HepG2 (cell line): ENCODE measurements around the gene SHISA6. TPM values are rescaled to one million over a fixed set of nuclear protein-coding genes. Genes with fewer than 3 reads are reported as not detected.

ENCODE experiments used
- ATAC-seq: fragments of 200-7000 bp; cut with Tn5 transposase; 3 replicates; pipeline ENCODE4 v1.9.1; 2020; ENCODE audit warnings: mild to moderate bottlenecking, moderate library complexity
- BruUV-seq: library from RNA; stranded (reverse); fragments of 400-500 nt; replicated peaks from 2 replicates; lab custom pipeline; 2021; lab: Mats Ljungman, UMichigan
- CTCF ChIA-PET: fragments of 300-600 bp; formaldehyde crosslinking; extraction: SDS; loops from one replicate; lab custom pipeline; 2021; ENCODE audit warnings: low total read pairs, inconsistent platforms, low intra/inter-chr PET ratio; lab: Yijun Ruan, JAX
- POLR2A ChIA-PET: fragments of 350-600 bp; sonication (Branson Sonifier 250); formaldehyde crosslinking; loops from one replicate; lab custom pipeline; 2020; ENCODE audit warnings: antibody characterized with exemption, inconsistent platforms; lab: Yijun Ruan, JAX
- DNase-seq: peaks from one replicate; pipeline ENCODE4 v3.0.0-alpha.2; 2015; ENCODE audit warnings: low spot score
- FAIRE-seq: peaks from 3 replicates; lab custom pipeline; 2011; peaks lifted over from hg19 to GRCh38; lab: Jason Lieb, UNC
- H2AFZ ChIP-seq: one replicate; pipeline ENCODE4 v1.6.1; 2011; ENCODE audit warnings: low read length, inconsistent platforms
- H3K27ac ChIP-seq: fragments of 300-600 bp; 3 replicates; pipeline ENCODE4 v1.8.0; 2011; ENCODE audit warnings: mixed run types, mild to moderate bottlenecking, mixed read lengths, low read length, inconsistent platforms; ENCODE audit not compliant: insufficient read depth; ENCODE audit errors: extremely low read length
- H3K27me3 ChIP-seq, 2 experiments: fragments of 200-600 bp in 1 of 2; 2 replicates in 1 of 2; 3 replicates in 1 of 2; pipeline versions ENCODE4 v1.6.0 to v1.8.0; 2011; ENCODE audit warnings: low read length in 2 of 2, mild to moderate bottlenecking in 2 of 2, moderate library complexity in 2 of 2, inconsistent platforms in 1 of 2; ENCODE audit not compliant: insufficient read depth in 2 of 2, control insufficient read depth in 1 of 2
- H3K36me3 ChIP-seq, 2 experiments: fragments of 200-600 bp in 1 of 2; replicated peaks in 1 of 2; 2 replicates in 1 of 2; 3 replicates in 1 of 2; pipeline versions ENCODE4 v1.5.1 to v1.8.0; 2011; ENCODE audit warnings: low read length in 2 of 2, inconsistent platforms in 1 of 2; ENCODE audit not compliant: insufficient read depth in 2 of 2, control insufficient read depth in 1 of 2
- H3K4me1 ChIP-seq: 2 replicates; pipeline ENCODE4 v1.5.1; 2012; ENCODE audit warnings: low read length, inconsistent platforms; ENCODE audit not compliant: insufficient read depth
- H3K4me2 ChIP-seq: 2 replicates; pipeline ENCODE4 v1.6.0; 2011; ENCODE audit warnings: low read depth, low read length, inconsistent platforms
- H3K4me3 ChIP-seq, 3 experiments: fragments of 200-600 bp in 1 of 3; sonication (generic), shearing (Covaris generic) in 1 of 3; replicated peaks in 1 of 3; 2 replicates each; pipeline ENCODE4 v1.5.1; 2011 to 2016; ENCODE audit warnings: low read length in 3 of 3, inconsistent platforms in 2 of 3, low read depth in 2 of 3, mild to moderate bottlenecking in 2 of 3, control low read depth in 1 of 3, mixed read lengths in 1 of 3; ENCODE audit not compliant: insufficient read depth in 1 of 3
- H3K79me2 ChIP-seq: one replicate; pipeline ENCODE4 v1.6.1; 2011; ENCODE audit warnings: low read length, inconsistent platforms; ENCODE audit not compliant: insufficient read depth
- H3K9ac ChIP-seq: 2 replicates; pipeline ENCODE4 v1.6.0; 2011; ENCODE audit warnings: mild to moderate bottlenecking, low read depth, low read length, inconsistent platforms; ENCODE audit not compliant: insufficient read depth
- H3K9me3 ChIP-seq: 2 replicates; pipeline ENCODE4 v1.5.1; 2012; ENCODE audit warnings: mild to moderate bottlenecking, low read length
- H4K20me1 ChIP-seq: 2 replicates; pipeline ENCODE4 v1.6.0; 2011; ENCODE audit warnings: inconsistent platforms, mild to moderate bottlenecking, low read length, moderate library complexity; ENCODE audit not compliant: insufficient read depth
- CEBPG ChIP-seq: IDR thresholded peaks from 2 replicates; pipeline ENCODE4 v1.6.1; 2016
- CREB3 ChIP-seq: sonication (generic); formaldehyde crosslinking; IDR thresholded peaks from 2 replicates; pipeline ENCODE4 v1.5.0; 2020; ENCODE audit warnings: missing genetic modification reagents
- HNRNPH1 ChIP-seq: fragments of 200-400 bp; formaldehyde crosslinking; optimal IDR thresholded peaks from 2 replicates; pipeline ENCODE3; 2017; ENCODE audit warnings: mild to moderate bottlenecking, low read depth, low read length
- KIAA2018 ChIP-seq: sonication (generic); formaldehyde crosslinking; IDR thresholded peaks from 2 replicates; pipeline ENCODE4 v1.5.0; 2020; ENCODE audit warnings: mild to moderate bottlenecking, missing genetic modification reagents, borderline replicate concordance
- KLF9 ChIP-seq: IDR thresholded peaks from 2 replicates; pipeline ENCODE4 v1.6.1; 2016; ENCODE audit warnings: low read depth
- MAFF ChIP-seq: IDR thresholded peaks from 2 replicates; pipeline ENCODE4 v1.6.1; 2011; ENCODE audit warnings: low read depth, low read length, improper control_type of control experiment
- NCOA1 ChIP-seq: sonication (generic); formaldehyde crosslinking; IDR thresholded peaks from 2 replicates; pipeline ENCODE4 v1.9.0; 2021; ENCODE audit warnings: missing genetic modification reagents
- PLSCR1 ChIP-seq: sonication (generic); formaldehyde crosslinking; IDR thresholded peaks from 2 replicates; pipeline ENCODE4 v1.5.0; 2020; ENCODE audit warnings: missing genetic modification reagents, mild to moderate bottlenecking, borderline replicate concordance
- PRMT3 ChIP-seq: sonication (generic); formaldehyde crosslinking; IDR thresholded peaks from 2 replicates; pipeline ENCODE4 v1.8.1; 2022; ENCODE audit warnings: low read depth, mild to moderate bottlenecking, moderate library complexity, missing genetic modification reagents, borderline replicate concordance
- RARA ChIP-seq: IDR thresholded peaks from 2 replicates; pipeline ENCODE4 v1.6.1; 2016; ENCODE audit warnings: missing genetic modification reagents, missing compliant biosample characterization
- REPIN1 ChIP-seq: sonication (generic); formaldehyde crosslinking; IDR thresholded peaks from 2 replicates; pipeline ENCODE4 v1.8.0; 2022; ENCODE audit warnings: missing genetic modification reagents, low read depth, mild to moderate bottlenecking, borderline replicate concordance
- RFX1 ChIP-seq: fragments of 450-650 bp; IDR thresholded peaks from 2 replicates; pipeline ENCODE4 v1.6.1; 2017
- RFXANK ChIP-seq: IDR thresholded peaks from 2 replicates; pipeline ENCODE4 v1.6.1; 2016
- SP1 ChIP-seq, 2 experiments: fragments of 450-650 bp in 1 of 2; sonication (generic) in 1 of 2; formaldehyde crosslinking in 1 of 2; IDR thresholded peaks; 2 replicates each; pipeline versions ENCODE4 v1.4.0 to v1.6.1; 2016 to 2020; ENCODE audit warnings: missing genetic modification reagents in 1 of 2
- TBL1XR1 ChIP-seq: fragments of 150-350 bp; IDR thresholded peaks from 2 replicates; pipeline ENCODE4 v1.6.1; 2014; ENCODE audit warnings: borderline replicate concordance, low read length; ENCODE audit not compliant: partially characterized antibody
- ZNF567 ChIP-seq: sonication (generic); formaldehyde crosslinking; IDR thresholded peaks from 2 replicates; pipeline ENCODE4 v1.8.1; 2023; ENCODE audit warnings: mild to moderate bottlenecking, missing genetic modification reagents, borderline replicate concordance
- WGBS: methylation state at CpG from one replicate; pipeline ENCODE4 v1.1.6; 2017; ENCODE audit warnings: low lambda C conversion rate; 5-methylcytosine and 5-hydroxymethylcytosine counted together
- in situ Hi-C: cut with HindIII; loops from 2 replicates; pipeline ENCODE4 v1.10.0; 2017; ENCODE audit warnings: low pct_unique_long_range_greater_than_20kb; ENCODE audit not compliant: extremely low pct_ligation_motif_present
- intact Hi-C: fragments of 100-400 bp; cut with micrococcal nuclease; formaldehyde crosslinking; loops from one replicate; pipeline ENCODE4 v1.10.0; 2022; ENCODE audit not compliant: unreplicated experiment
- polyA plus RNA-seq, 8 experiments: library from polyadenylated mRNA; depleted of rRNA in 3 of 8; stranded (reverse) in 7 of 8; unstranded in 1 of 8; fragments of >200 nt; fragmentation: Illumina TruSeq in 4 of 8; extraction: Trizol in 4 of 8; gene quantifications; 2 replicates each; pipeline versions ENCODE4 v1.2.1 to v1.2.3, GENCODE V29; 2011 to 2016; ENCODE audit warnings: low read depth in 4 of 8, missing spikeins in 1 of 8, mixed read lengths in 1 of 8; ENCODE audit not compliant: insufficient read depth in 1 of 8
- total RNA-seq, 5 experiments: library from RNA; depleted of rRNA; stranded (reverse); fragments of >200 nt; fragmentation: Illumina TruSeq; extraction: Trizol; gene quantifications; 2 replicates each; pipeline ENCODE4 v1.2.3, GENCODE V29; 2016; ENCODE audit warnings: low read depth in 1 of 5

The SHISA6 gene
- total and polyA plus RNA-seq, 2 of the 13 experiments (the other 11 are each of a cell fraction or from before 2014, with no cell fraction given) = not detected

GRCh38 chr17:11221196-11221595 lies 19.8 kb upstream of the SHISA6 start (continued):
- no peak for TF ChIP-seq PRMT3 (CRISPR knock-in tag)
- TF ChIP-seq RFX1 = no peak
- no peak for TF ChIP-seq CEBPG (CRISPR knock-in tag)
- TF ChIP-seq NCOA1 (CRISPR knock-in tag) = no peak
- no peak for TF ChIP-seq REPIN1 (CRISPR knock-in tag)

GRCh38 chr17:11221721-11222120 lies 19.3 kb upstream of the SHISA6 start:
- DNase-seq (no peak), FAIRE-seq (no peak), ATAC-seq (no peak)
- POLR2A ChIA-PET = no interaction called here
- Histone ChIP-seq H3K9me3 (no peaks in the 10 kb centered on the region), H3K36me3 (no peaks in the 10 kb centered on the region), H3K27me3 (peaks cover 2 to 4% of the 10 kb centered on the region in 2 experiments; a peak in 2 of 5 replicates), H3K4me3 (no peak overlapping the region), H4K20me1 (no peaks in the 10 kb centered on the region), H3K4me2 (no peak overlapping the region), H3K4me1 (no peaks in the 10 kb centered on the region), H3K79me2 (no peaks in the 10 kb centered on the region), H3K9ac (no peak overlapping the region), H3K27ac (no peak overlapping the region), H2AFZ (no peak overlapping the region)
- under 1% methylated on average over 5 of the region's 5 CpGs for WGBS
- CTCF ChIA-PET = no interaction called here
- intact Hi-C loops (no loop called here), in situ Hi-C loops (no loop called here)
- BruUV-seq = no TSS peak
- no peak for TF ChIP-seq CREB3 (CRISPR knock-in tag)
- TF ChIP-seq RFXANK (CRISPR knock-in tag) = no peak
- no peak for TF ChIP-seq SP1 (IDR thresholded peaks at IDR 0.05)
- no peak for TF ChIP-seq SP1 (CRISPR knock-in tag; IDR thresholded peaks at IDR 0.05)
- no peak for TF ChIP-seq KLF9 (CRISPR knock-in tag)
- no peak for TF ChIP-seq MAFF
- no peak for TF ChIP-seq HNRNPH1
- no peak for TF ChIP-seq PLSCR1 (CRISPR knock-in tag)
- no peak for TF ChIP-seq TBL1XR1
- no peak for TF ChIP-seq KIAA2018 (CRISPR knock-in tag)
- TF ChIP-seq ZNF567 (CRISPR knock-in tag) = no peak
- TF ChIP-seq RARA (CRISPR knock-in tag) = no peak
